ENCODE data around the gene NAXE. TPM values are rescaled to one million over a fixed set of nuclear protein-coding genes. Genes with fewer than 3 reads are reported as not detected.
"Not testable (repeated sequence)": the region's sequence is repeated elsewhere in the genome, so short reads cannot be mapped to it uniquely, and the experiment has no call there.

NAXE gene
- total RNA-seq, 1 experiment from 2014 or later: 99.8 TPM

GRCh38 chr1:156586323-156586722 lies 5.3 kb upstream of the NAXE start:
- Histone ChIP-seq H3K4me3 (ENCODE audit: low read depth, low read length) (no peak overlapping the region), H3K4me1 (peaks cover 8% of the 10 kb centered on the region; the same call in 1 of the 2 replicates), H3K27me3 (replicated peaks; ENCODE audit: control insufficient read depth, insufficient read depth, low read length) (no peaks in the 10 kb centered on the region), H3K9me3 (no peaks in the 10 kb centered on the region), H3K36me3 (ENCODE audit: control insufficient read depth, insufficient read depth, low read length) (no peaks in the 10 kb centered on the region)
- CTCF ChIA-PET: interaction anchor here (0.5 to 1.2 kb wide), 3 partner anchors 10 to 141 kb away, joined by 3 to 4 read pairs (median 3); no protein-coding TSS in a partner anchor
- POLR2A ChIA-PET: no interaction called here
- H3K27me3 Mint-ChIP-seq (ENCODE audit: insufficient read depth, unreplicated experiment): no peaks in the 10 kb centered on the region
- H3K9me3 Mint-ChIP-seq (ENCODE audit: unreplicated experiment): no peaks in the 10 kb centered on the region
- TF ChIP-seq CTCF (IDR thresholded peaks at IDR 0.05; ENCODE audit: insufficient read depth in 1 of 2, low read depth in 1 of 2, low read length in 1 of 2, severe bottlenecking in 1 of 2, unreplicated experiment in 1 of 2): no peak
- no peaks in the 10 kb centered on the region for H3K36me3 Mint-ChIP-seq (ENCODE audit: insufficient read depth, unreplicated experiment)
- H3K27ac Mint-ChIP-seq (ENCODE audit: unreplicated experiment): no peak overlapping the region
- DNase-seq: no peak
- intact Hi-C loops (cut with micrococcal nuclease; ENCODE audit: unreplicated experiment): no loop called here
- no peak overlapping the region for H3K4me3 Mint-ChIP-seq (ENCODE audit: unreplicated experiment)
- BruUV-seq (replicated peaks): no TSS peak
- peaks cover 7% of the 10 kb centered on the region for H3K4me1 Mint-ChIP-seq (ENCODE audit: low read depth, unreplicated experiment)

- ChIA-PET POLR2A (no interaction called here), CTCF (interaction anchor here (0.9 to 1.2 kb wide), 2 partner anchors 129 to 141 kb away, joined by 3 to 4 read pairs; no protein-coding TSS in a partner anchor)
- Mint-ChIP-seq H3K9me3 (ENCODE audit: unreplicated experiment) (no peaks in the 10 kb centered on the region), H3K27me3 (ENCODE audit: insufficient read depth, unreplicated experiment) (no peaks in the 10 kb centered on the region), H3K4me3 (ENCODE audit: unreplicated experiment) (no peak overlapping the region), H3K36me3 (ENCODE audit: insufficient read depth, unreplicated experiment) (no peaks in the 10 kb centered on the region), H3K4me1 (ENCODE audit: low read depth, unreplicated experiment) (peaks cover 7% of the 10 kb centered on the region), H3K27ac (ENCODE audit: unreplicated experiment) (no peak overlapping the region)
- Histone ChIP-seq H3K4me1 (peaks cover 8% of the 10 kb centered on the region; the same call in 1 of the 2 replicates), H3K27me3 (replicated peaks; ENCODE audit: control insufficient read depth, insufficient read depth, low read length) (no peaks in the 10 kb centered on the region), H3K9me3 (no peaks in the 10 kb centered on the region), H3K4me3 (ENCODE audit: low read depth, low read length) (no peak overlapping the region), H3K36me3 (ENCODE audit: control insufficient read depth, insufficient read depth, low read length) (no peaks in the 10 kb centered on the region)
- no TSS peak for BruUV-seq (replicated peaks)
- intact Hi-C loops (cut with micrococcal nuclease; ENCODE audit: unreplicated experiment): no loop called here
- peak in 1 of 2 experiments; percentile 32 for DNase-seq
- TF ChIP-seq CTCF (IDR thresholded peaks at IDR 0.05; ENCODE audit: insufficient read depth in 1 of 2, low read depth in 1 of 2, low read length in 1 of 2, severe bottlenecking in 1 of 2, unreplicated experiment in 1 of 2): no peak
Measured at GRCh38 chr1:156586892-156587477, 4.6 kb upstream of the NAXE start.

- DNase-seq: peak in 1 of 2 experiments; percentile 8
- POLR2A ChIA-PET; intact Hi-C loops (cut with micrococcal nuclease; ENCODE audit: unreplicated experiment); H3K4me3 ChIP-seq (ENCODE audit: low read depth, low read length); H3K36me3 Mint-ChIP-seq (ENCODE audit: insufficient read depth, unreplicated experiment); CTCF ChIA-PET; H3K27me3 Mint-ChIP-seq (ENCODE audit: insufficient read depth, unreplicated experiment); H3K4me1 Mint-ChIP-seq (ENCODE audit: low read depth, unreplicated experiment); H3K9me3 Mint-ChIP-seq (ENCODE audit: unreplicated experiment); H3K4me3 Mint-ChIP-seq (ENCODE audit: unreplicated experiment); BruUV-seq (replicated peaks); H3K36me3 ChIP-seq (ENCODE audit: control insufficient read depth, insufficient read depth, low read length); H3K27ac Mint-ChIP-seq (ENCODE audit: unreplicated experiment); H3K9me3 ChIP-seq; H3K27me3 ChIP-seq (replicated peaks; ENCODE audit: control insufficient read depth, insufficient read depth, low read length); H3K4me1 ChIP-seq: not testable (repeated sequence)
Measured at GRCh38 chr1:156587927-156588326, 3.6 kb upstream of the NAXE start.

Measured in Caco-2 (cell line).